Kidney epithelial cell (primary cell): ENCODE data around the gene HNRNPAB. TPM values are rescaled to one million over a fixed set of nuclear protein-coding genes. Genes with fewer than 3 reads are reported as not detected.

ENCODE experiments used
- DNase-seq: peaks from one replicate; pipeline ENCODE4 v3.0.0-alpha.2; 2010; ENCODE audit warnings: low read depth
- H3K27me3 ChIP-seq: 2 replicates; pipeline ENCODE4 v1.6.0; 2011; ENCODE audit warnings: low read length; ENCODE audit not compliant: control insufficient read depth, insufficient read depth
- H3K36me3 ChIP-seq: 2 replicates; pipeline ENCODE4 v1.5.1; 2011; ENCODE audit warnings: low read length; ENCODE audit not compliant: control insufficient read depth, insufficient read depth
- H3K4me3 ChIP-seq: 2 replicates; pipeline ENCODE4 v1.5.1; 2011; ENCODE audit warnings: low read depth, mild to moderate bottlenecking, control low read depth, low read length
- total RNA-seq: library from RNA; depleted of rRNA; stranded (reverse); fragments of >200 nt; gene quantifications from 2 replicates; pipeline ENCODE4 v1.2.3, GENCODE V29; 2015
- TF ChIP-seq, protein P1 (sequence below): IDR thresholded peaks from 2 replicates; pipeline ENCODE4 v1.5.1; 2011; ENCODE audit warnings: mild to moderate bottlenecking, moderate library complexity, low read length, control low read depth, inconsistent platforms; ENCODE audit not compliant: insufficient read depth, poor library complexity, severe bottlenecking

The HNRNPAB gene
- total RNA-seq, 1 donor from 2014 or later: 152 TPM

DNA sequence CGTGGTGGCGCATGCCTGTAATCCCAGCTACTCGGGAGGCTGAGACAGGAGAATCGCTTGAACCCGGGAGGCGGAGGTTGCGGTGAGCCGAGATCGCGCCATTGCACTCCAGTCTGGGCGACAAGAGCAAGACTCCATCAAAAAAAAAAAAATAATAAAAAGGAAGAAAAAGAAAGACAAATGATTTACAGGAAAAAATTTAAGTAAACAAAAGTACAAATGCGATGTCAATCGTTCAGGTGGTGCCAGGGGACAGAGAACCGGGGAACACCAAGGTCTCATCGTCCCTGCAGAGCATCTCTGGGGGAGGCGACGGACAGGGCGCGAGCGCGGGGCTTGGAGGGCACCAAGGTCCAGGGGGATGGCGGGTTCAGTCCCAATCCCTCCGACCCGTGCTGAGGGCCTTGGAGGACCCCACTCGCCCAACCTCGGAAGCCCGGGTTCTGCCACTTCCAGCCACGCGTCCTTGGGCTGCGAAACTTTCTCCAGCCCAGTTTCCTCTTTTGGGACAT lies 607 bp upstream of the HNRNPAB start:
- DNase-seq: no peak
- Histone ChIP-seq H3K36me3 (peaks cover 4% of the 10 kb centered on the region), H3K4me3 (peak overlapping the region; percentile 84), H3K27me3 (no peaks in the 10 kb centered on the region)
- TF ChIP-seq, protein P1, sequence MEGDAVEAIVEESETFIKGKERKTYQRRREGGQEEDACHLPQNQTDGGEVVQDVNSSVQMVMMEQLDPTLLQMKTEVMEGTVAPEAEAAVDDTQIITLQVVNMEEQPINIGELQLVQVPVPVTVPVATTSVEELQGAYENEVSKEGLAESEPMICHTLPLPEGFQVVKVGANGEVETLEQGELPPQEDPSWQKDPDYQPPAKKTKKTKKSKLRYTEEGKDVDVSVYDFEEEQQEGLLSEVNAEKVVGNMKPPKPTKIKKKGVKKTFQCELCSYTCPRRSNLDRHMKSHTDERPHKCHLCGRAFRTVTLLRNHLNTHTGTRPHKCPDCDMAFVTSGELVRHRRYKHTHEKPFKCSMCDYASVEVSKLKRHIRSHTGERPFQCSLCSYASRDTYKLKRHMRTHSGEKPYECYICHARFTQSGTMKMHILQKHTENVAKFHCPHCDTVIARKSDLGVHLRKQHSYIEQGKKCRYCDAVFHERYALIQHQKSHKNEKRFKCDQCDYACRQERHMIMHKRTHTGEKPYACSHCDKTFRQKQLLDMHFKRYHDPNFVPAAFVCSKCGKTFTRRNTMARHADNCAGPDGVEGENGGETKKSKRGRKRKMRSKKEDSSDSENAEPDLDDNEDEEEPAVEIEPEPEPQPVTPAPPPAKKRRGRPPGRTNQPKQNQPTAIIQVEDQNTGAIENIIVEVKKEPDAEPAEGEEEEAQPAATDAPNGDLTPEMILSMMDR: no peak

DNA sequence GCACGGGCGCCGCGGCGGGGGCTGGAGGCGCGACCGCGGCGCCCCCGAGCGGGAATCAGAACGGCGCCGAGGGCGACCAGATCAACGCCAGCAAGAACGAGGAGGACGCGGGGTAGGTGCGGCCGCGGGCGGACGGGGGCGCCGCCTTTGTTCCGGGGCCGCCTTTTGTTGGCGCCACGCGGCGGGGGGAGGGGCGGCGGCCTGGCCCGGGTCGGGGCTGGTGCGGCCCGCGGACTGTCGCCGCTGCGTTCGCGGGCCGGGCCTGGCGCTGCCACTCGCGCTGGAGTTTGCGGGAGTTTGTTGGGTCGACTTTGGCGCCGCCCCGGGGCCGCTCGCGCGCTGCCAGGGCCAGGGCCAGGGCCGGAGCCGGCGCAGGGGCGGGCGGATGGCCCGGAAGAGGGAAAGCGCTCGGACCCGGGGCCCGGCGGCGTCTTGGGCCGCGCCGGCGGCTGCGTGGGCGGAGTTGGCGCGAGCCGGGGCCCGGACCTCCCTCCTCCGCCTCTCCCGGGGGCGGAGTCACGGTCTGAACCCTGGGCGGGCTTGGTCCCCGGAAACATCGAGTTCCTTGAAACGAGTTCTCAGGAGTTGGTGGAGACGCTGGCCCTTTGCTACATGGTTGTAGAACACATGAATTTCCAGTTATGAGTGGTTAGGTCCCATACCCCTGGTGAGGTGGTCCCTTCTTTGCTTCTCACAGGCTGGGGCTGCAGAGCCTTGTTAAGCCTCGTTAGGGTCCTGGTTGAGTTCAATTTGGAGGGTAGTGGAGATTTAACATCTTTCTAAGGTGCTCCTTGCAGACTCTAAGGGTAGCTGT lies 809 bp downstream of the HNRNPAB start:
- DNase-seq: no peak
- TF ChIP-seq, protein P1: no peak
- peaks cover 9% of the 10 kb centered on the region for H3K36me3 ChIP-seq

DNA sequence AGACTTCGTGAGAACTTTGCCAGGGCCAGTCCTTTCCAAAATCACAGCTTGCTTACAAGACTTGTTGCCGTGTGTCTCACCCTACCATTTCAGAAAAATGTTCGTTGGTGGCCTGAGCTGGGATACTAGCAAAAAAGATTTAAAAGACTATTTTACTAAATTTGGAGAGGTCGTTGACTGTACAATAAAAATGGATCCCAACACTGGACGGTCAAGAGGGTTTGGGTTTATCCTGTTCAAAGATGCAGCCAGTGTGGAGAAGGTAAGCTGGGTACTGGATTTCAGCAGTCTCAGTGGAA lies 1.4 kb downstream of the HNRNPAB start:
- TF ChIP-seq, protein P1: no peak
- no peaks in the 10 kb centered on the region for H3K27me3 ChIP-seq
- H3K4me3 ChIP-seq: peak overlapping the region; percentile 84
- no peak for DNase-seq
- peaks cover 10% of the 10 kb centered on the region for H3K36me3 ChIP-seq

More for the DNA sequence above, 809 bp downstream of the HNRNPAB start:
- Histone ChIP-seq H3K4me3 (peak overlapping the region; percentile 84), H3K27me3 (no peaks in the 10 kb centered on the region)

DNA sequence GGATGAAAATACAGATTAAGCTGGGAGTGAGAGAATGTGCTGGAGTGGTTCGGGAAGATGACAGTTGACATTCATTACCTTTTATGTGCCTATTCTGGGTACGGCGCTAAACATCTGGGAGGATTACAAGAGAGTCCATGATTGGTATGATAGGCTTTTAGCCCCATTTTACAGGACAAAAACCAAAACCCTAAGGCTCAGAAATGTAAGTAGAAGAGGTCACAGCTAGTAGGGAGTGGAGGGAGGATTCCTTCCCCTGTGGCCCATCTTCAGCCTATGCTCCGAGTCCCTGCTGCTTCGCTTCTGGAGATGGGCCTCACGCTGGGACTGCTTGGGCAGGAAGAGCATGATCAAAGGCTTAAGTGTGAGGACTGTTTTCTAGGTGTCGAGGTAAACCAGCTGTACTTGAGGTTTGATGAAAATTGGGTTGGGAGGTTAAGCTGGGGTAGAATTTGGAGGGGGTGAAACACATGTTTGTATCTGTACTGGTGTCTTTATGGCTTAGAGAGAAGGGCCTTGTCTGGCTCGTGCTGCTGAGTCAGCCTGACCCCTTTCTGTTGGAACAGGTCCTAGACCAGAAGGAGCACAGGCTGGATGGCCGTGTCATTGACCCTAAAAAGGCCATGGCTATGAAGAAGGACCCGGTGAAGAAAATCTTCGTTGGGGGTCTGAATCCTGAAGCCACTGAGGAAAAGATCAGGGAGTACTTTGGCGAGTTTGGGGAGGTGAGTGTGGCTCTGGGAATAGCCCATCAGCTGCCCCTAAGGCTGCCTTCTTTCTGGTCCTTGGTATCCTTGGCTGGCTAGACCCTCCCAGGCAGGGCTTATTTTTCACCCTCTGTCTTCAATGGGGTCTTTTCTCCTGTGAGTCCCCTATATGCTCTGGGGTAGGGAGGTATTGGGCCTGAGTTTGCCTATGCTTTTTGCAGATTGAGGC lies 2.1 kb downstream of the HNRNPAB start:
- Histone ChIP-seq H3K27me3 (no peaks in the 10 kb centered on the region), H3K4me3 (peak overlapping the region; percentile 84), H3K36me3 (peaks cover 10% of the 10 kb centered on the region)
- DNase-seq: no peak
- TF ChIP-seq, protein P1: no peak

DNA sequence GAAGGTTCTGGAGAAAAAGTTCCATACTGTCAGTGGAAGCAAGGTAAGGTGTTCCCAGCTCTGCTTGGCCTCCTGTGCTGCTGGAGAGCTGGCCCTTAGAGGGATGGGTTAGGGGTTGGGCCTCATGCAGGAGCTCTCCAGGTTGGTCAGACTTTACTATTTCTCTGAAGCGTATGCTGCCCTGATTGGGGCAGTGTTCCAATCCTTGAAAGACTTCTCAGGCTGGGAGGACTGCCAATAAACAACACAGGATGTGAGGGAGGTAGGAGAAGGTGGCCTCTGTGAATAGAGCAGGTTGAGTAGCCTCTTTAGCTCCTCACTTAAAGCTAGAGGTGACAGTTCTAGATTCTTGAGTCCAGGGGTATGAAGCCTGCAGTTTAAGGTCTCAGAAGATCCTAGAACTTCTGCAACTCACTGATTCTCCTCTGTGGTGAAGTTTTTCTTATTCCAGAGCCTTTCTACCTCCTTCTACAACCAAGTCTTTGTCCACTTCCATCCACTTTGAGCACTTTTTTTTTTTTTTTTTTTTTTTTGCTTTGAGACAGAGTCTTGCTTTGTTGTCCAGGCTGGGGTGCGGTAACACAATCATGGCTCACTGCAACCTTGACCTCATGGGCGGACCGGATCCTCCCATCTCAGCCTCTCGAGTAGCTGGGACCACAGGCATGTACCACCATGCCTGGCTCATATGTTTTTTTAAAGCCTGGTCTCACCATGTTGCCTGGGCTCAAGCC lies 3.0 kb downstream of the HNRNPAB start:
- H3K27me3 ChIP-seq: no peaks in the 10 kb centered on the region
- H3K4me3 ChIP-seq: no peak overlapping the region
- H3K36me3 ChIP-seq: peaks cover 13% of the 10 kb centered on the region
- TF ChIP-seq, protein P1: no peak
- no peak for DNase-seq
